ENCODE results near the gene IL1RN.
A peak's percentile ranks its signal among the peaks of the same experiment; 100 is the strongest.

The IL1RN gene

GRCh38 chr2:113129519-113130078 is 2.2 kb downstream of the IL1RN start:
- DNase-seq = no peak

GRCh38 chr2:113131352-113132185 is 4.2 kb downstream of the IL1RN start:
- DNase-seq = no peak

- DNase-seq = no peak
Measured at GRCh38 chr2:113132414-113133021, 5.1 kb downstream of the IL1RN start.

- DNase-seq = no peak
Measured at GRCh38 chr2:113133704-113134598, 6.6 kb downstream of the IL1RN start.

- DNase-seq = no peak
Measured at GRCh38 chr2:113134717-113135116, 7.3 kb downstream of the IL1RN start.

GRCh38 chr2:113135317-113135716 is 7.9 kb downstream of the IL1RN start:
- DNase-seq = no peak

GRCh38 chr2:113136828-113137775 is 9.7 kb downstream of the IL1RN start:
- peak; percentile 10 for DNase-seq

- DNase-seq = no peak
Measured at GRCh38 chr2:113137827-113138226, 10.4 kb downstream of the IL1RN start.

DNA sequence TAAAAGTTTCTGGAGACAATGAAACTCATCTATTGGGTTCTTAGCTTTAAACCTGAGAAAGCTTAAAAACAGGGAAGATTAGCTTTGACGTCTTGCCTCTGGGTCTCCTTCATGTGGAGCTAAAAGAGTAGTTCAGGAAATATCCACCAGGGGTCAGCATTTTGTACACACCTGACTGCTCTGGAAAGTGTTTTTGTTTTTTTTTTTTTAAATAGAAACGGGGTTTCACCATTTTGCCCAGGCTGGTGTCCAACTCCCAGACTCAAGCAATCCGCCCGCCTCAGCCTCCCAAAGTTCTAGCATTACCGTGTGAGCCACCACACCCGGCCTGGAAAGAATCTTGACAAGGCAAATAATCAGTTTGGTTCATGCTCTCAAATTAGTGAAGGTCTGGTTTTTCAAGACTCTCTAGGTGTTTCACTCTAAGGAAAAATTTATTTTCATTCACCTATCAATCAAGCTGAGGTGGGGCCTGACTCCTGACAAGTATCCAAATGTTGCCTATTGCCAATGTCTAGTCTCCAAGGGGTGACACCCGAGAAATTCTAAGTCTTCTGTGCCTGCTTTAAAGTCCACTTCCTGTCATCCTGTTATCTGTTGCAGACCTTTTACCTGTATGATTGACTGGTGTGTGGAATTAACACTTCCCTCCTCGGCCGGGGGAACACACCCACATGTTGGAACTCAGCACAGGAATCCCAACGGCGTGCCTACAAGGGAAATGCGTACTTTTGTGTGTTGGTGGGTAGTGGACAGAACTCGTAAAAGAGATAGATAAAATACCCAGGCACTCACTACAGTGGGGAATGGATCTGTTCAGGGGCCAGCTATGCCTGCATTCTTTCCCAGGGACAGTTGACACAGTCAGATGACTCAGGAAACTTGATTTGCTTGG is 11.3 kb downstream of the IL1RN start:
- DNase-seq = peak; percentile 60

GRCh38 chr2:113141451-113141850 is 14.1 kb downstream of the IL1RN start:
- DNase-seq = no peak

DNA sequence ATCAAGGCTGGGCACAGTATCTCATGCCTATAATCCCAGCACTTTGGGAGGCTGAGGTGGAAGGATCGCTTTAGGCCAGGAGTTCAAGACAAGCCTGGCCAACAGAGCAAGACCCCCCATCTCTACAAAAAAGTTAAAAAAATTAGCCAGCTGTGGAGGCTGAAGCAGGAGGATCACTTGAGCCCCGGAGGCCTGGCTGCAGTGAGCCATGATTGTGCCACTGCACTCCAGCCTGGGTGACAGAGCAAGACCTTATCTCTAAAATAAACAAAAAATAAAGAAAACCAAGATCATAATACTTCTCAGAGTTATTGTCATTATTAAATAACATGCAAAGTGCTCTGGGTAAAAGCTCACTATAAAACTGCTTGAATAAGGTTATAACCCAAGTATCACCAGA is 14.9 kb downstream of the IL1RN start:
- DNase-seq = no peak

DNA sequence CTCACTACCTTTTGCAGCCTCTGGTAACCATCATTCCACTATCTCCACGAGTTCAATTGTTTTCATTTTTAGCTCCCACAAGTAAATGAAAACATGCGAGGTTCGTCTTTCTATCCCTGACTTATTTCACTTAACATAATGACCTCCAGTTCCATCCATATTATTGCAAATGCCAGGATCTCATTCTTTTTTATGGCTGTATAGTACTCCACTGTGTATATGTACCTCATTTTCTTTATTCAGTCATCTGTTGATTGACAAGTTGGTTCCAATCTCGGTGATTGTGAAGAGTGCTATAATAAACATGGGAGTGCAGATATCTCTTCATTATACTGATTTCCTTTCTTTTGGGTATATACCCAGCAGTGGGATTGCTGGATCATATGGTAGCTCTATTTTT is 16.9 kb downstream of the IL1RN start:
- DNase-seq = no peak

DNA sequence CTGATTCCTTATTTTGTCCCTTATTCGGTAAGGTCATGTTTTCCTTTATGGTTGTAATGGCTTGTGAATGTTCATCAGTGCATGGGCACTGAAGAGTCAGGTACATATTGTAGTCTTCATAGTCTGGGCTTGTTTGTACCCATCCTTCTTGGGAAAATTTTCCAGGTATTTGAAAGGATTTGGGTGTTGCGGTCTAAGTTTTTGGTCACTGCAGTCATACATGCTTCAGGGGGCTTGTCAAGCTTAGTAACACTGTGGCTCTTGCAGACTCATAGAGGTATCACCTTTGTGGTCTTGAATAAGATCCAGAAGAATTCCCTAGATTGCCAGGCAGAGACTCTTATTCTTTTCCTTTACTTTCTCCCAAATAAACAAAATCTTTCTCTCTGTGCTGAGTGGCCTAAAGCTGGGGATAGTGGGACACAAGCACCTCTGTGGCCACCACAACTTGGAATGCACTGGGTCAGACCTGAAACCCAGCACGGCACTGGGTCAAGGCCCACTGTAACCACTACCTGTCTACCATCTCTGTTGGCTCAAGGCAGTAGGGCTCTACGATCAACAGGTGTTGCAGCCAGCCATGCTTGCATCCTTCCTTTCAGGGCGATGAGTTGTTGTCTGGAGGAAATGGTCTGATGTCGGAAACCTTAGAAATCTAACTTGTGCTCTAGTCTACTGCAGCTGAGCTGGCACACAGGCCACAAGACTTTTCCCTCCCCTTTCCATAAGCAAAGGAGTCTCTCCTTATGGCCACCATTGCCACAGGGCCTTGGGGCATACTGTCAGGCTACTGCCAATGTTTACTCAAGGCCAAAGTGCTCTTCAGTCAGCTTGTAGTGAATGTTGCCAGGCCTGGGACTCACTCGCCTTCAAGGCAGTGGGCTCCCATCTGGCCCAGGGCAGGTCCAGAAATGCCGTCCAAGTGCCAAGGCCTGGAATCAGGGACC is 21.5 kb downstream of the IL1RN start:
- DNase-seq = no peak

GRCh38 chr2:113149553-113150257 is 22.3 kb downstream of the IL1RN start:
- DNase-seq = no peak

DNA sequence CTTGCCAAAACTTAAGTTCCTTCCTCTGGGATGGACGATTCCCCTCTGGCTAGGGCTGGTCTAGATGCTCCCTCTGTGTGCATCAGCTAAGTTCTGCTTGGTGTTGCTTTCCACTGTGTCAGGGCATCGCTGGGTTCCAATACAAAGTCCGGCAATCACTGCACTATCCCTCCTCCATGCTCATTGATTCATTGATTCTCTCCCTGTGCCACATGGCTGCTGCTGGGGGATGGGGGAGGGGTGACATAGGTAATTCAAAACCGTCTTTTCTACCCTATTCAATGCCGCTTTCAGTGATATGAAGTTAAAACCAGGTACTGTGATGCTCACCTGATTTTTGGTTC is 22.8 kb downstream of the IL1RN start:
- no peak for DNase-seq

- DNase-seq = no peak
Measured at GRCh38 chr2:113155331-113155730, 27.9 kb downstream of the IL1RN start.

DNA sequence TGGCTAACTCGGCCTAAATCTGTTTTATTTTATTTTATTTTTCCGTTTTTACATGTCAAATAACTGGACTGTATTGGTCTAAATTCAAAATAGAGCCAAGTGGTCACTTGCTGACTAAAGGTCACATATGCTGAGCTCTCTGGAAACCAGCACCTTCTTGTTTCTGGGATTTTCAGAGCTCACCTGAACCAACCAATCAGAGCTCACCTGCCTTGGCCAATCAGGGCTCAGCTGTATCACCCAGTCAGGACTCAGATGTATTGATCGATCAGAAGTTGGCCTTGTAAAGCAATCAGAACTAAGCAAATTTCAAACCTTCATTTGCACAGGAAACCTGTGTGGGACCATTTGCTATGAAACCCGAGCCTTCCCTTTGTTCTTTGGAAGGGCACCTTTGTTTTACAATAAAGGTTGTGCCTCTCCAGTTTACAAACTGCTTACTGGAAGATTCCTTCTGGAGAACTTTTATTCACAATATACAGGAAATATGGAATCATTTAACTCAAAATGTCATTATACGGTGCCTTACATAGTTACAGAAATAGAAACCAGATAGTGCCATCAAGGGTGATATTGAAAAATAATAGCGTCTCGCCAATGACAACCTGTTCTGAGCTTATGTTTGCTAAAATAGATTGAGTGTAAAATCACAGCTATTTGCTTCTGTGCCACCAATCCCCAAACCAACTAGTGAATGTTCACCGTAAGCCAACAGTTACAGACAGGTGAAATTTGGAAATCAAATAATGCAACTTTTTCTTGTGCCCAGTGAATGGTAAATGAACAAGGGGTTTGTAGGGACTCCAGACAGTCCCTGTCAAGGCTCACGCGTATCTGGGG is 29.1 kb downstream of the IL1RN start:
- no peak for DNase-seq

Data from NCI-H1694 treated with DMSO at 0.1 percent for 48 hours (cell line).